ENCODE results near the gene SPN. TPM values are rescaled to one million over a fixed set of nuclear protein-coding genes. Genes with fewer than 3 reads are reported as not detected.
"Not testable (repeated sequence)": the region's sequence is repeated elsewhere in the genome, so short reads cannot be mapped to it uniquely, and the experiment has no call there.

Gene SPN
- total and polyA plus RNA-seq, 8 donors = 1.9 to 29.1 (median 2.5) TPM

- peaks cover 0 to 6% of the 10 kb centered on the region in 2 donors for H3K36me3 ChIP-seq
- TF ChIP-seq CTCF (IDR thresholded peaks at IDR 0.05) = no peak
- intact Hi-C loops (cut with DNase I) = no loop called here
Measured at GRCh38 chr16:29687755-29688154, 24.7 kb downstream of the SPN start.

DNA sequence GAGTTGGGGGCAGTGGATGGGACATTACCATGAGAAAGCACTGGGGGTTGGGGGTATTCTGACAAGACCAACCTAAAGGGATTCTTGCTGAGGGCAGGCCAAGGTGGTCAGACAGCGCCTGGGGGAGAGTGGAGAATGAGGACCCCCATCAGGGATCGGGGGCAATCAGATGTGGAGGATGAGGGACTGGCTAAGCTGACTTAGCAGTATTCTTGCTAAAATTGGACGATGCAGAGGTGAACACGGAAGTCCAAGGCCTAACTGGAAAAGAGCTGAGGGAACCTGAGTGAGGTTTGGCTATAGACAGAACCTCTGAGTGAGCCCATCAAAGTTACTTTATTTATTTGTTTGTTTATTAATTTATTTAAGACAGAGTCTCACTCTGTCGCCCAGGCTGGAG is 25.1 kb downstream of the SPN start:
- ATAC-seq = no peak
- peak in 1 of 4 donors; percentile 1 for DNase-seq
- Histone ChIP-seq H3K36me3 (peaks cover 0 to 6% of the 10 kb centered on the region in 2 donors), H3K9me3 (no peaks in the 10 kb centered on the region), H3K27me3 (no peaks in the 10 kb centered on the region), H3K4me1 (peaks cover 0 to 14% of the 10 kb centered on the region in 2 donors), H3K27ac (no peak overlapping the region), H3K4me3 (no peak overlapping the region)
- intact Hi-C loops (cut with DNase I) = no loop called here
- no peak for TF ChIP-seq CTCF (IDR thresholded peaks at IDR 0.05)

More at GRCh38 chr16:29687755-29688154, 24.7 kb downstream of the SPN start:
- no peak for DNase-seq
- H3K4me1 ChIP-seq = peaks cover 0 to 14% of the 10 kb centered on the region in 2 donors
- ATAC-seq = no peak
- H3K27ac ChIP-seq = no peak overlapping the region
- H3K27me3 ChIP-seq = no peaks in the 10 kb centered on the region
- H3K4me3 ChIP-seq = no peak overlapping the region
- H3K9me3 ChIP-seq = no peaks in the 10 kb centered on the region

- intact Hi-C loops (cut with DNase I); H3K36me3 ChIP-seq; H3K27me3 ChIP-seq; ATAC-seq; H3K4me3 ChIP-seq; H3K9me3 ChIP-seq; H3K27ac ChIP-seq: not testable (repeated sequence)
- H3K4me1 ChIP-seq = peaks cover 0 to 14% of the 10 kb centered on the region in 2 donors
- peak in 1 of 4 donors; percentile 1 for DNase-seq
Measured at GRCh38 chr16:29689490-29690351, 26.7 kb downstream of the SPN start.

GRCh38 chr16:29692606-29693005 is 29.6 kb downstream of the SPN start:
- H3K4me1 ChIP-seq; intact Hi-C loops (cut with DNase I): not testable (repeated sequence)

DNA sequence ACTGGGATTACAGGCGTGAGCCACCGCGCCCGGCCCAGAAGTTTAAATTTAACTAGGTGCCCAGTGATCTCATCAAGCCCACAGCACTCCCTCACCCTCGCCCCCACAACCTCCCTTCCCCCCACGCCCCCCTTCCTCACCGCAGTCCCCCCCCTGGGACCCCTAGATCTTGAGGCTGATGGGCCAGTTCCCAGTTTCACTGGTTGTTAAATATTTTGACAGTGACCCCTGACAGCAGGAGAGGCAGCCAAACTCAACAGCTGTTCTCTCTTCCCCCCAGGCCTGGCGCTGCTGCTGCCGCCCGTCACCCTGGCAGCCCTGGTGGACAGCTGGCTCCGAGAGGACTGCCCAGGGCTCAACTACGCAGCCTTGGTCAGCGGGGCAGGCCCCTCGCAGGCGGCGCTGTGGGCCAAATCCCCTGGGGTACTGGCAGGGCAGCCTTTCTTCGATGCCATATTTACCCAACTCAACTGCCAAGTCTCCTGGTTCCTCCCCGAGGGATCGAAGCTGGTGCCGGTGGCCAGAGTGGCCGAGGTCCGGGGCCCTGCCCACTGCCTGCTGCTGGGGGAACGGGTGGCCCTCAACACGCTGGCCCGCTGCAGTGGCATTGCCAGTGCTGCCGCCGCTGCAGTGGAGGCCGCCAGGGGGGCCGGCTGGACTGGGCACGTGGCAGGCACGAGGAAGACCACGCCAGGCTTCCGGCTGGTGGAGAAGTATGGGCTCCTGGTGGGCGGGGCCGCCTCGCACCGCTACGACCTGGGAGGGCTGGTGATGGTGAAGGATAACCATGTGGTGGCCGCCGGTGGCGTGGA is 31.5 kb downstream of the SPN start:
- TF ChIP-seq CTCF (IDR thresholded peaks at IDR 0.05) = no peak
- Histone ChIP-seq H3K27ac (no peak overlapping the region), H3K36me3 (no peaks in the 10 kb centered on the region), H3K27me3 (no peaks in the 10 kb centered on the region), H3K4me3 (no peak overlapping the region), H3K4me1 (peaks cover 0 to 6% of the 10 kb centered on the region in 2 donors), H3K9me3 (no peaks in the 10 kb centered on the region)
- intact Hi-C loops (cut with DNase I) = no loop called here
- ATAC-seq (peak; percentile 8), DNase-seq (peak in 1 of 4 donors; percentile 56)

More at GRCh38 chr16:29692606-29693005, 29.6 kb downstream of the SPN start:
- not testable (repeated sequence) for H3K36me3 ChIP-seq, ATAC-seq, H3K27me3 ChIP-seq, H3K27ac ChIP-seq, H3K9me3 ChIP-seq, H3K4me3 ChIP-seq
- peak in 1 of 4 donors; percentile 68 for DNase-seq

- H3K27ac ChIP-seq; H3K4me1 ChIP-seq; H3K36me3 ChIP-seq; H3K4me3 ChIP-seq; ATAC-seq; H3K9me3 ChIP-seq; H3K27me3 ChIP-seq; intact Hi-C loops (cut with DNase I): not testable (repeated sequence)
- DNase-seq = peak in 1 of 4 donors; percentile 2
Measured at GRCh38 chr16:29695675-29696074, 32.6 kb downstream of the SPN start.

Measured in left lung (tissue), 10 donors.